CD4-positive, alpha-beta T cell treated with Interleukin-2 at 100 ng/mL for 4 hours (primary cell): ENCODE measurements around the gene OBSCN.

ENCODE experiments used
- DNase-seq: peaks from one replicate; pipeline ENCODE4 v3.0.0-alpha.2; 2020; ENCODE audit warnings: low spot score

Gene OBSCN

DNA sequence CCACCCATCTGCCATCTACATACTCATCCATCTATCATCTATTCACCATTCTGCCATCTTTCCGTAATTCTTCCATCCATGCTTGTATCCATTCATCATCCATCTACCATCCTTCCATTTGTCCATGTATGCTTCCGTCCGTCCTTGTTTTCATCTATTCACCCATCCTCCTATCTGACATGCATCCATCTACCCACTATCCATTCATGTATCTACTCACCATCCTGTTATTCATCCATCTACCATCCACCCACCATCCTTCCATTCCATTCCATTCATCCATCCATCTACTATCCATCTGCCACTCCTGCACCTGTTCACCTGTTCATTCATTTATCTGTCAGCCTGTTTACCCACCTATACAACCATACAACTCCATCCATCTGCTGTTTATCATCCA, 112.5 kb downstream of the OBSCN start:
- no peak for DNase-seq

DNA sequence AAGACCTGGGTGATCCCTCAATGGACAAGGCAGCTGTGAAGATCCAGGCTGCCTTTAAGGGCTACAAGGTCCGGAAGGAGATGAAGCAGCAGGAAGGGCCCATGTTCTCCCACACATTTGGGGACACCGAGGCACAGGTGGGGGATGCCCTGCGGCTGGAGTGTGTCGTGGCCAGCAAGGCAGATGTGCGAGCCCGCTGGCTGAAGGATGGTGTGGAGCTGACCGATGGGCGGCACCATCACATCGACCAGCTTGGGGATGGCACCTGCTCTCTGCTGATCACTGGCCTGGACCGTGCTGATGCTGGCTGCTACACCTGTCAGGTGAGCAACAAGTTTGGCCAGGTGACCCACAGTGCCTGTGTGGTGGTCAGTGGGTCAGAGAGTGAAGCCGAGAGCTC, 113.6 kb downstream of the OBSCN start:
- DNase-seq: no peak

DNA sequence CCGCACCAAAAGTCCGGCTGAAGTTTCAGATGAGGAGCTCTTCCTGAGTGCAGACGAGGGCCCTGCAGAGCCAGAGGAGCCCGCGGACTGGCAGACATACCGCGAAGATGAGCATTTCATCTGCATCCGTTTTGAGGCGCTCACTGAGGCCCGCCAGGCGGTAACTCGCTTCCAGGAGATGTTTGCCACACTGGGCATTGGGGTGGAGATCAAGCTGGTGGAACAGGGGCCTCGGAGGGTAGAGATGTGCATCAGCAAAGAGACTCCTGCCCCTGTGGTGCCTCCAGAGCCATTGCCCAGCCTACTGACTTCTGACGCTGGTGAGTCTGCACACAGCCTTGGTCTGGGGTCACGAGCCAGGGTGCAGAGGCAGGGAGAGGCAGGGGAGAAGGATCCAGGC, 114.1 kb downstream of the OBSCN start:
- no peak for DNase-seq

DNA sequence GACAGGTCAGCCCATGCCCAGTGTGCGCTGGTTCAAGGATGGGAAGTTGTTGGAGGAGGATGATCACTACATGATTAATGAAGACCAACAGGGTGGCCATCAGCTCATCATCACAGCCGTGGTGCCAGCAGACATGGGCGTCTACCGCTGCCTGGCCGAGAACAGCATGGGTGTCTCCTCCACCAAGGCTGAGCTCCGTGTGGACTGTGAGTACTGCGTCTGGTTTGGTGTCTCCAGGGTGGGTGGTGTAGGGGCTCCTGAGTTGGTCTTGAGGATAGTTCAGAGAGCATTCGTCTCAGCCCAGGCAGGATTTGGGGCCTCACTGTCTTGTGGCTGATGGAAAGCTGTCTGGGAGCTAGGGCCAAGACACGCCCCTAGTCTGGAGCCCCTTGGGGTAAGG, 115.6 kb downstream of the OBSCN start:
- no peak for DNase-seq

DNA sequence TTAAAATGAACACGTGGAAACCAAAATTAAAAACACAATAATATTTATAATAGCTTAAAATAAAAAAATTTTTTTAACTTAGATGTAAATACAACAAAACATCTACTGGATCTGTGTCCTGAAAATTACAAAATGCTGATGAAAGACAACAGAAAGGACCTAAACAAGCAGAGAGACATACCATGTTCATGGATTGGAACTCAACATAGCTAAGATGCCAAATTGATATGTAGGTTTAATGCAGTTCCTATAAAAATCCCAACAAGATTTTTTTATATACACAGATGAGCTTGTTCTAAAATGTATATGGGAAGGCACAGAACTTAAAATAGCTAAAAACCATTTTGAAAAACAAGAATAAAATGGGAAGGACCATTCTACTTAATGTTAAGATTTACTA, 117.4 kb downstream of the OBSCN start:
- DNase-seq: no peak

DNA sequence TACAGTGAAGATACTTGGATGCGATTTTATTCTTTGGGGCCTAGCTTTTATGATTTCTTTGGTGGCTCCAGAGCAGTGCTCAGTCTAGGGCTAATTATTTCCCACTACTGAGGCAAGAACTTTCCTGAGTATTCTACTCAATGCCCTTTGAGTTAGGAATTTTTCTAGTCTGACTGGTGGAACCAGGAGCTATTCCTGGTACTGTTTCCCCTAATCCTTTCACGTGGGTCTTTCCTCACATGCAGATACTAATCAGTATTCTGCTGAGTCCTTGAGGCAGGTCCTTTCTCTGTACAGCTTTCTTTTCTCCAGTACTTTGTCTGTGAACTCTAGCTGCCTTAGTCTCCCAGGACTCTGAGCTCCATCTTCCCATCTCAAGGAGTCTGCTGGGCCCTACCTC, 122.0 kb downstream of the OBSCN start:
- DNase-seq: no peak

DNA sequence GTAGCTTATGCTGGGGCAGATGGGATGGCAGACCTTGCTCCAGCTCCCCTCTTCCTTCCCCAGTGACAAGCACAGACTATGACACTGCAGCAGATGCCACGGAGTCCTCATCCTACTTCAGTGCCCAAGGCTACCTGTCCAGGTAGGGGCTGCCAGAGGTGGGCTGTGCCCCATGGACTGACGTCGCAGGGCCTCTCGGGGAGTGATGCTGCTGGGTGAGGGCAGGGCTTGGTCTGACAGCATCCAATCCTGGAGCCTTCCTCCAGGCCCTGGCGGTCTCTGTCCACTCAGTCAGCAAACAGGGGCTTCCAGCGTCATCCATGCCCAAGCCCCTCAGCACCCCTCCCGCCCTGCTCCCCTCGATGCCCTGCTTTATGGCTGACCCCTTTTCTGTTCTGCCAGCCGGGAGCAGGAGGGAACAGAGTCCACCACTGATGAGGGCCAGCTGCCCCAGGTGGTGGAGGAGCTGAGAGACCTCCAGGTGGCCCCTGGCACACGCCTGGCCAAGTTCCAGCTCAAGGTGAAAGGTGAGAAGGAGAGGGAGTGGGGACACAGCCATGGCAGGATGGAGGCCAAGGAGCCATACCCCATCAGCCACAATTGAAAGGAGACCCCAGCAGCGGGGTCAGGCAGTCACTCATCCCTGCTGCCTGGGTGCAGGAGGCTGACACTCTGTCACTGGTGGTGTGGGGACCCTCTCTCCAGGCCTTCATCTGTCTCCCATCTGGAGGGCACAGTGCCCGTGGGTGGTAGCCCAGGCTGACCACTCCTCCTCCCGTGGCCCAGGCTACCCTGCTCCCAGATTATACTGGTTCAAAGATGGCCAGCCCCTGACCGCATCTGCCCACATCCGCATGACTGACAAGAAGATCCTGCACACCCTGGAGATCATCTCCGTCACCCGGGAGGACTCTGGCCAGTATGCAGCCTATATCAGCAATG, 125.2 kb downstream of the OBSCN start:
- DNase-seq: no peak

DNA sequence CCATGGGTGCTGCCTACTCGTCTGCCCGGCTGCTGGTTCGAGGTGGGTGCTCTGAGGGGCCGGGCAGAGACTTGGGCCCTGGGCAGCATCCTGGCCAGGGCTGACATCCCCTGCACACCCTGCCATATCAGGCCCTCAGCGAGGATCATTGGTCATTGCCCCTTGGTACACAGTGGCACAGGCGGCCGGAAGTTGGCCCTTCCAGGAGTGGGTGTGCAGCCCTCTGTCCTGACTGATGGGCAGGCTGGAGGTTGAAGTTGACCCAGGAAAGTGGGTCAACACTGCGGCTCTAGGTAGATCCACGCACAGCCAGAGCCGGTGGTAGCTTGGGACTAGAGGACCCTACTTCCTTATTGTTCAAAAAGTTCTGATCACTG, 125.9 kb downstream of the OBSCN start:
- DNase-seq: no peak

DNA sequence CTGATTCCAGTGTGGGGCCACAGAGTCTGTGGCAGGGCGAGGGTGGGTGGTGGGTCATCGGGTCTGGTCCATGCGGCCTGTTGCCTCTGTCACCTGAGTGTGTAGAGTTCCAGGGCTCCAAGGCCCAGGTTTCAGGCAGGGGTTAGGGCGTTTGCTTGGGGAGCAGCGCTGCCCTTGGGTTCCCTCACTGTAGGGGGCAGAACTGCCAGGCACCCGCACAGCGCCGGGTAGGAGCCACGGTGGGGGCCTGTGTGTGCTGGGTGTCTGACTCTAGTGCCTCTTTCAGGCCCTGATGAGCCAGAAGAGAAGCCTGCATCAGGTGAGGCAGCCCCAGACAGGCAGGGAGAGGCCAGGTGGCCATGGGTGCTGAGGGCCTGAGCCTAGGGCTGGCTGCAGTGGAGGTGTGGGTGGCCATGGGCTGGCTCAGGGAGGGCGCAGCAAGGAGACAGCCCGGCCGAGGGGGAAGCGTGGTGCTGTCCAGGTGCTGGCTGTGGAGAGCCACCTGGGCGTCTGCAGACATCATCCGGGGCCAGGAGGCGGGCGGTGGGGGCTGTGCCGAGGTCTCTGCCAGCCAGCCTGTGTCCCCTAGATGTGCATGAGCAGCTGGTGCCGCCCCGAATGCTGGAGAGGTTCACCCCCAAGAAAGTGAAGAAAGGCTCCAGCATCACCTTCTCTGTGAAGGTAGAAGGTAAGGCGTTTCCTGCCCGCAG, 126.5 kb downstream of the OBSCN start:
- no peak for DNase-seq

DNA sequence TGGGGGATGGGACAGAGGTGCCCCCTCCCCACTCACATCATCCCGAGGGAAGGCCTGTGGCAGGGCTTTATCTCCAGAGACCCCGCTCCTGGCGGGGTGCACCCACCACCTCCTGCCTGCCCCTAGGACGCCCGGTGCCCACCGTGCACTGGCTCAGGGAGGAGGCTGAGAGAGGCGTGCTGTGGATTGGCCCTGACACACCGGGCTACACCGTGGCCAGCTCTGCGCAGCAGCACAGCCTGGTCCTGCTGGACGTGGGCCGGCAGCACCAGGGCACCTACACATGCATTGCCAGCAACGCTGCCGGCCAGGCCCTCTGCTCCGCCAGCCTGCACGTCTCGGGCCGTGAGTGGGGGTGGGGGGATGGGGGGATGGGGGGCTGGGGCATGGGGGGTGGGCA, 127.1 kb downstream of the OBSCN start:
- no peak for DNase-seq

DNA sequence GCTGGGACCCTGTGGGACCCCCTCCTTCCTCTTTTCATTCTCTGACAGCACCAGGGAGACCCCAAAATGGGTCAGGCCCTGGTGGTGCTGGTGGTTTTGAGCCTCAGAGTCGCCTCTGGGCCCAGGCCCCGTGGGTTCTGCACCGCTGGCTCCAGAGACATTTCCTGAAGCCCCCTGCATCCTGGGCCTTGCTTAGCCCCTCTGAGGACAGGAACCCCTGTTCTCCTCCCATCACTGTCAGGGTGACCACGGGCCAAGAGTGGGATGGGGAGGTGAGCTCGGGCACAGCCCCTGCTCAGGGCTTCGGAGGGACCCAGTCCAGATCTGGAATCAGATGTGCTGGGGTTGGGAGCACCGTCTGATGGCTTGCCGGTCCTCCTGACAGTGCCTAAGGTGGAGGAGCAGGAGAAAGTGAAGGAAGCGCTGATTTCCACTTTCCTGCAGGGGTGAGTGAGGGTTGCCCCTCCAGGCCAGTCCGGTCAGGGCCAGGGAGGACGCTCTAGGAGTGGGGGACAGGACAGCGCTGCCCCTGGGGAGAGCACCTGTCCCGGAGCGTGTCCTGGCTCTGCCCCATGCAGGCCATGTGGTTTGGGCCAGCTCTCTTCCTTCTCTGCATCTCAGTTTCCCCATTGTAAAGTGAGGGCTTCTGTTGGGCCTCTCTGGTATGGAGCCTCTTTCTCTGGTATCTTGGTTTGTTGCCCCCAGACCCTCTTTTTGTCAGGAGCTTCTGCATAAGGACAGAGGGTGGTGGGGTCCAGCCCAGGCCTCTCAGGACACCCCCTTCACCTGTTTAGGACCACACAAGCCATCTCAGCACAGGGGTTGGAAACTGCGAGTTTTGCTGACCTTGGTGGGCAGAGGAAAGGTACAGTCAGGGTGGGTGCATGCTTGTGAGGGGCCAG, 127.8 kb downstream of the OBSCN start:
- no peak for DNase-seq

DNA sequence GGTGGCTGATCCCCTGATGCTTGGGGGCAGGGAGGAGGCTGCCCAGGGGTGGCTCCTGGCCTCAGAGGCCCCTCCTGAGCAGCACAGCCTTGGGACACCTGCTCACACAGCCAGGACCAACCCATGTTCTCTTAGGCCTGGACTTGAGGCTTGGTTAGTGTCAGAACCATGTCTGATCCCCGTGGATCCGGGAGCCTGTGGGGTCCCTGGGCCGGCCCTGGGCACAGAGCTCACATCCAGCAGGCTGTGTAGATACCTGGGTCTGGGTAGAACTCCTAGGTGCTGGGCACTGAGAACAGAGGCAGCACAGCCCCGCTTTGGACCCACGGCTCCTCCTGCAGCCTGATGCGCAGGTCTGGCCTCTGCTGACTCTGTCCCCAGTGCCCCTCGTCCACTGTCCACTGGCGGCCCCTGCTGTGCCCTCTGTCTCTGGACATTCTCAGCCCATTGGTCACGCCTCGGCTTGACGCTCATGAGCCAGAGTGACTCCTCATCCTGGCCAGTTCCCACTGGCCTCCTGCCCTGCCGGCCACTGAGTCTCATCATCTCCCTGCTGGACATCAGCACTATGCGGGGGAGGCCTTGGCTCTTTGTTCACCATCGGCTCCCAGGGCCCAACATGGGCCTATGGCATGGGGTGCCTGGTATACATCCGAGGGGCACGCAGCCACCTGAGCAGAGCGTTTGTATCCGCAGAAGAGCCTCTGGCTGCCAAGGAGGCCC, 128.6 kb downstream of the OBSCN start:
- DNase-seq: no peak

DNA sequence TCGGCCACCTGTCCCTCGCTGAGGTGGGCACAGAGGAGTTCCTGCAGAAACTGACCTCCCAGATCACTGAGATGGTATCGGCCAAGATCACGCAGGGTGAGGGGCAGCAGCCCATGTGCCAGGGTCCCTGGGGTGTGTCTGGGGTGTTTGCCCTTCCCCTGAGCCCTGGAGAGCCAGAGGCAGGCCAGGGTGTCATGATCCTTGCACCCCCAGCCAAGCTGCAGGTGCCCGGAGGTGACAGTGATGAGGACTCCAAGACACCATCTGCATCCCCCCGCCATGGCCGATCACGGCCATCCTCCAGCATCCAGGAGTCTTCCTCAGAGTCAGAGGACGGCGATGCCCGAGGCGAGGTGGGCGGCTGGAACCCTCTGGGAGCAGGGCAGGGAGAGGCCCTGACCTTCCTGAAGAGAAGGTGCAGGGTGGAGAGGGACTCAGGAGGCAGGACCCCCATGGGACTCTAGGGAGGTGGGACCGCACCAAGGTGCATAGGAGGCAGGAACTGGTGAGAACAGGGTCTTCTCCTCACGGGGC, 129.3 kb downstream of the OBSCN start:
- no peak for DNase-seq

DNA sequence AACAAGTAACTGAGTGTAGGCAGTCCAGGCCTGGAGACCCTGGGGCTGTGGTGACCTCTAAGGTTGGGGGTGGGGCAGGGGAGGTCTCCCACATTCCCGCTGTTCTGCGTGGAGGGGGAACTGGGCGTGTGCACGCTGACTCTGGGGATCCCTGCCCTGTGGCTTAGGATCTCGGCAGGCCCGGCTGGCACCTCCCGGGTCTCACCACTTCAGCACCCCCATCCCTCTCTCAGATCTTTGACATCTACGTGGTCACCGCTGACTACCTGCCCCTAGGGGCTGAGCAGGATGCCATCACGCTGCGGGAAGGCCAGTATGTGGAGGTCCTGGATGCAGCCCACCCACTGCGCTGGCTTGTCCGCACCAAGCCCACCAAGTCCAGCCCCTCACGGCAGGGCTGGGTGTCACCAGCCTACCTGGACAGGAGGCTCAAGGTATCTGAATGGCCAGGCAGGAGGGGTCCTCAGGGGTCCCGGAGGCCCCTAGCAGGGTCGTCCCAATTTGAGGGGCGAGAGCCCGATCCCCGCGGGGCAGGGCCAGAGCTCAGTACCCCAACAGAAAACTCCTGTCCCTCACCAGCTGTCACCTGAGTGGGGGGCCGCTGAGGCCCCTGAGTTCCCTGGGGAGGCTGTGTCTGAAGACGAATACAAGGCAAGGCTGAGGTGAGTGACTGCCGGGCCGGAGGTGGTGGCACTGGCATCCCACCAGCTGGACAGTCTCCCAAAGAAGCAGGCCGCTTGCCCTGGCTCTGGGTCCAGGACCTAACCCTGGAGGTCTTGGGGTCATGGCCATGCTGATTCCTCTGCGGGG, 130.1 kb downstream of the OBSCN start:
- no peak for DNase-seq

DNA sequence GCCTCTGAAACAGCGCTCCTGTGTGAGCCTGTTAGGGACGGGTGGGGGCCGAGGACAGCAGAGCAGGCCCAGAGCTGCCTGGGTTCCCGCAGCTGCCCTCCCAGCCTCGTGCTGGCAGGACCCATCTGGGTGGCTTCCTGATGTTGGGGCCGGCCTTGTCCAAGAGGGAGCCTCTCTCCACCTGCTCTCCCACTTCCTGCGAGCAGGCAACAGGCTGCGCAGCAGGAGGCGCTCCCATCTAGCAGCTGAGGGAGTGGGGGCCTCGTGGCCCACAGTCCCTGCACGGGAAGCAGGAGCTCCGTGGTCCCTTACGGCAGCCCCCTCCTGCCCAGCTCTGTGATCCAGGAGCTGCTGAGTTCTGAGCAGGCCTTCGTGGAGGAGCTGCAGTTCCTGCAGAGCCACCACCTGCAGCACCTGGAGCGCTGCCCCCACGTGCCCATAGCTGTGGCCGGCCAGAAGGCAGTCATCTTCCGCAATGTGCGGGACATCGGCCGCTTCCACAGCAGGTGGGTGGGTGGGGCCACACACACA, 130.7 kb downstream of the OBSCN start:
- no peak for DNase-seq

DNA sequence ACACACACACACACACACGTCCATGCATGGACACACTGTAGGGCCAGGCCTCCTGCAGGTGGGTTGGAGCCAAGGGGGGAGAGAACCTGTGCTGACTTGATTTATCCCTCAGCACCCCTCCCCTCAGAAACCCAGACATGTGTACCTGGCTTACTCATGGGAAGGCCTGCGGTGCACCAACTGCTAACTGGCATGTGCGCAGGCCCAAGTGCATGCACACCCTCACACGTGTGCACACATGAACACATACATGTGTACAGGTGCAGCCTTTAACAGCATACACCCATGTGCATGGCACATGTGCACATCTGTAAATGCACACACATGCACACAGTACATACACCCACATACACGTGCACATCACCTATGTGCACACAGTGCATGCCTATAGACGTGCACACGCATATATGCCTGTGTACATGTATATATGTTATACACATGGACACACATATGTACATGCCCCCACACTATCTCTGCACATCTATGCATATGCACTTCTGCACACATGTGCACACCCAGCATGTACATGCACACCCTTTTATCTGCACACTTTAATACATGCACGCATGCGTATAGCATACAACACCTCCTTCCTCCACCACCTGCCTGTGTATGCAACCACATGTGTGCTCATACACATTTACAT, 131.3 kb downstream of the OBSCN start:
- no peak for DNase-seq

DNA sequence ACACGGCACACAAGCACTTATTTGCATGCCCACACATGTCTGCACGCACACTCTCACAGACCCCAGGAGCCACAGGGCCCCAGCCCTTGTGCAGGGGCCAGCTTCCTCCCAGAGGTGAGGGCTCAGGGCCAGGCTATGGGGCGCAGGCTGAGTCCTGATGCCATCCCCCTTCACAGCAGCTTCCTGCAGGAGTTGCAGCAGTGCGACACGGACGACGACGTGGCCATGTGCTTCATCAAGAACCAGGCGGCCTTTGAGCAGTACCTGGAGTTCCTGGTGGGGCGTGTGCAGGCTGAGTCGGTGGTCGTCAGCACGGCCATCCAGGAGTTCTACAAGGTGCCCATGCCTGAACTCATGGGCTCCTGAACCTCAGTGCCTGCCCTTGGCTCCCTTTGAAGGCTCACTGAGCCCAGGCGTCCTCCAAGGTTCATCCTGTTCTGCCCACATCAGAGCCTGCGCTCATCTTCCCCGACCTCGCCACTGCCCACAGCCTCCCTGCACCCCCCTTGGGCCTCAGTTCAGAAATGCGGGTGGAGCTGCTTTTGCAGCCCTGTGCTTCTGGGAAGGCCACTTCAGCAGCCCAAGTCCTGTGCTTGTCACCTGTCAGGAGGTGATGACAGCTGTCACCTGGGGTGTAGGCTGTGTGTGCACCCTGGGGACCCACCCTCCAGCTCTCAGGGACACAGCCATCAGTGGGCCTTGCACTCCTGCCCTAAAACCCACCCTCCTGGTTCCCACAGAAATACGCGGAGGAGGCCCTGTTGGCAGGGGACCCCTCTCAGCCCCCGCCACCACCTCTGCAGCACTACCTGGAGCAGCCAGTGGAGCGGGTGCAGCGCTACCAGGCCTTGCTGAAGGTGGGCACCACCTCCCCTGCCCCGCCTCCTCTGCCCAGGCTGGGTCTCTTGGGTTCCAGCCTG, 132.2 kb downstream of the OBSCN start:
- no peak for DNase-seq

DNA sequence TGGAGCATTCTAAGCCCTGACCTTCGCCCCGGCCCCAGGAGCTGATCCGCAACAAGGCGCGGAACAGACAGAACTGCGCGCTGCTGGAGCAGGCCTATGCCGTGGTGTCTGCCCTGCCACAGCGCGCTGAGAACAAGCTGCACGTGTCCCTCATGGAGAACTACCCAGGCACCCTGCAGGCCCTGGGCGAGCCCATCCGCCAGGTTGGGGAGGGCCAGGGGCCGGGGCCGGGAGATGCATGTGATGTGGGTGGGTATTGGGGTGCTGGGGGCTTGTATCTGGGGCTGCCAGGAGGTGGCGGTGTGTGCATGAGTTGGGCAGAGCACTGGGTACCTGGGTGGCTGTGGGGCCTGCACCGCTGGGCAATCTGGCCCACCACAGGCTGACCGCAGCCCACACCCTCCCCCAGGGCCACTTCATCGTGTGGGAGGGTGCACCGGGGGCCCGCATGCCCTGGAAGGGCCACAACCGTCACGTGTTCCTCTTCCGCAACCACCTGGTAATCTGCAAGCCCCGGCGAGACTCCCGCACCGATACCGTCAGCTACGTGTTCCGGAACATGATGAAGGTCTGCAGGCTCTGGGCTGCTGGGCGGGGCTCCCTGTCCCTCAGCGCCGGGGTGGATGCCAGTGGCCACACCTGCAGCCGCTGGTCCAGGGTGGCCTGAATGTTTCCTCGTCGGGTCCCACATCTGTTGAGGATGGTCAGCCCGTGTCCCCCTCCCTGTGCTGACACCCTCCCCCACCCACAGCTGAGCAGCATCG, 133.0 kb downstream of the OBSCN start:
- no peak for DNase-seq
